SK-N-SH (cell line): Measurements from ENCODE around the gene ANKRD11. TPM values are rescaled to one million over a fixed set of nuclear protein-coding genes. Genes with fewer than 3 reads are reported as not detected.

Experiments used
- CTCF ChIA-PET: fragments of 300-600, 350-600 bp; formaldehyde crosslinking; extraction: SDS; loops from one replicate; lab custom pipeline; 2021; lab: Yijun Ruan, JAX
- POLR2A ChIA-PET: fragments of 350-600 bp; sonication (Branson Sonifier 250); formaldehyde crosslinking; extraction: SDS; loops from one replicate; lab custom pipeline; 2020; ENCODE audit warnings: antibody characterized with exemption, inconsistent platforms; lab: Yijun Ruan, JAX
- DNase-seq: peaks from one replicate; pipeline ENCODE4 v3.0.0; 2012
- H2AFZ ChIP-seq: fragments of 200-600 bp; sonication (generic); 2 replicates; pipeline ENCODE4 v1.8.1; 2016; ENCODE audit warnings: antibody characterized with exemption, mild to moderate bottlenecking, low read depth
- H3F3A ChIP-seq: fragments of 200-600 bp; sonication (generic); replicated peaks from 2 replicates; pipeline ENCODE3; 2016; ENCODE audit warnings: antibody characterized with exemption, mild to moderate bottlenecking; ENCODE audit not compliant: insufficient read depth
- H3K27ac ChIP-seq, 2 experiments: fragments of 200-500 bp in 1 of 2; fragments of 200-600 bp in 1 of 2; sonication (Bioruptor generic) in 1 of 2; sonication (generic), shearing (Covaris generic) in 1 of 2; 2 replicates each; pipeline versions ENCODE4 v1.5.1 to v1.6.1; 2014 to 2016; ENCODE audit warnings: low read depth in 2 of 2, inconsistent platforms in 1 of 2, low read length in 1 of 2, mild to moderate bottlenecking in 1 of 2, mixed read lengths in 1 of 2
- H3K27me3 ChIP-seq: fragments of 200-600 bp; sonication (generic), shearing (Covaris generic); 2 replicates; pipeline ENCODE4 v1.6.1; 2016; ENCODE audit warnings: mixed run types; ENCODE audit not compliant: insufficient read depth
- H3K36me3 ChIP-seq, 2 experiments: fragments of 200-500 bp in 1 of 2; fragments of 200-600 bp in 1 of 2; sonication (Bioruptor generic) in 1 of 2; sonication (generic) in 1 of 2; replicated peaks in 1 of 2; 2 replicates each; pipeline versions ENCODE3 to v1.5.1; 2014 to 2016; ENCODE audit warnings: low read length in 1 of 2, mild to moderate bottlenecking in 1 of 2; ENCODE audit not compliant: insufficient read depth in 2 of 2, control insufficient read depth in 1 of 2
- H3K4me1 ChIP-seq, 2 experiments: fragments of 200-500 bp in 1 of 2; fragments of 200-600 bp in 1 of 2; sonication (Bioruptor generic) in 1 of 2; sonication (generic), shearing (Covaris generic) in 1 of 2; 2 replicates each; pipeline versions ENCODE4 v1.5.1 to v1.6.1; 2014 to 2016; ENCODE audit warnings: low read depth in 1 of 2, low read length in 1 of 2, mixed run types in 1 of 2; ENCODE audit not compliant: insufficient read depth in 2 of 2, control insufficient read depth in 1 of 2
- H3K4me2 ChIP-seq: fragments of 200-600 bp; sonication (generic), shearing (Covaris generic); 2 replicates; pipeline ENCODE4 v1.6.1; 2017; ENCODE audit warnings: mixed run types
- H3K4me3 ChIP-seq, 2 experiments: fragments of 200-500 bp in 1 of 2; fragments of 200-600 bp in 1 of 2; sonication (Bioruptor generic) in 1 of 2; sonication (generic), shearing (Covaris generic) in 1 of 2; 2 replicates each; pipeline versions ENCODE4 v1.5.1 to v1.8.1; 2014 to 2016; ENCODE audit warnings: low read depth in 2 of 2, inconsistent platforms in 1 of 2, low read length in 1 of 2, mild to moderate bottlenecking in 1 of 2, mixed read lengths in 1 of 2, moderate library complexity in 1 of 2
- H3K79me2 ChIP-seq: fragments of 200-600 bp; sonication (generic); 2 replicates; pipeline ENCODE4 v1.8.1; 2017; ENCODE audit warnings: mild to moderate bottlenecking; ENCODE audit not compliant: insufficient read depth
- H3K9ac ChIP-seq: fragments of 200-600 bp; sonication (generic); 2 replicates; pipeline ENCODE4 v1.6.1; 2017; ENCODE audit warnings: mixed run types
- H3K9me2 ChIP-seq: fragments of 200-600 bp; sonication (generic); 2 replicates; pipeline ENCODE4 v1.6.1; 2017; ENCODE audit warnings: mixed run types
- H3K9me3 ChIP-seq: fragments of 200-600 bp; sonication (generic); 2 replicates; pipeline ENCODE4 v1.6.1; 2017; ENCODE audit warnings: mixed run types, mild to moderate bottlenecking, moderate library complexity
- H4K20me1 ChIP-seq: fragments of 200-600 bp; sonication (generic); 2 replicates; pipeline ENCODE4 v1.6.1; 2017; ENCODE audit warnings: mild to moderate bottlenecking, mixed run types; ENCODE audit not compliant: insufficient read depth
- ELF1 ChIP-seq: IDR thresholded peaks from 2 replicates; pipeline ENCODE4 v1.4.0; 2012
- FOXJ3 ChIP-seq: sonication (generic); formaldehyde crosslinking; IDR thresholded peaks from 2 replicates; pipeline ENCODE4 v1.5.1; 2020; ENCODE audit warnings: mild to moderate bottlenecking, missing genetic modification reagents
- JUND ChIP-seq: IDR thresholded peaks from 2 replicates; pipeline ENCODE4 v1.4.0; 2012
- MEF2A ChIP-seq: IDR thresholded peaks from 2 replicates; pipeline ENCODE4 v1.4.0; 2012; ENCODE audit warnings: low read depth, borderline replicate concordance
- MXI1 ChIP-seq: IDR thresholded peaks from 2 replicates; pipeline ENCODE4 v1.6.1; 2012; ENCODE audit warnings: mild to moderate bottlenecking, low read depth, low read length, improper control_type of control experiment
- NRF1 ChIP-seq: IDR thresholded peaks from 2 replicates; pipeline ENCODE4 v1.6.1; 2012; ENCODE audit warnings: low read depth, mild to moderate bottlenecking, low read length
- RCOR1 ChIP-seq: fragments of 150-350 bp; IDR thresholded peaks from 2 replicates; pipeline ENCODE4 v1.6.1; 2017; ENCODE audit warnings: antibody characterized with exemption, low read length
- RXRA ChIP-seq: IDR thresholded peaks from 2 replicates; pipeline ENCODE4 v1.4.0; 2012; ENCODE audit warnings: low read depth, mild to moderate bottlenecking, borderline replicate concordance
- TAF1 ChIP-seq: IDR thresholded peaks from 2 replicates; pipeline ENCODE4 v1.6.1; 2012; ENCODE audit warnings: low read depth, mild to moderate bottlenecking, low read length, moderate library complexity, borderline replicate concordance
- WGBS: methylation state at CpG from one replicate; pipeline ENCODE4 v1.1.6; 2017; ENCODE audit warnings: low lambda C conversion rate; 5-methylcytosine and 5-hydroxymethylcytosine counted together
- polyA plus RNA-seq, 3 experiments: library from polyadenylated mRNA; depleted of rRNA; stranded (reverse); fragments of >200 nt; gene quantifications; 2 replicates each; pipeline ENCODE4 v1.2.3, GENCODE V29; 2012
- TF ChIP-seq, protein P1 (sequence below): IDR thresholded peaks from 2 replicates; pipeline ENCODE4 v1.4.0; 2012; ENCODE audit warnings: low read depth, borderline replicate concordance
- TF ChIP-seq, protein P2 (sequence below): fragments of 150-350 bp; IDR thresholded peaks from 2 replicates; pipeline ENCODE4 v1.6.1; 2017; ENCODE audit warnings: antibody characterized with exemption, low read length, low read depth, borderline replicate concordance
- TF ChIP-seq, protein P3 (sequence below): fragments of 150-350 bp; IDR thresholded peaks from 2 replicates; pipeline ENCODE4 v1.6.1; 2016; ENCODE audit warnings: mild to moderate bottlenecking, low read depth, low read length
- TF ChIP-seq, protein P4 (sequence below): IDR thresholded peaks from 2 replicates; pipeline ENCODE4; 2012
- TF ChIP-seq, protein P5 (sequence below): IDR thresholded peaks from 2 replicates; pipeline ENCODE4 v1.6.1; 2012; ENCODE audit warnings: mild to moderate bottlenecking, low read depth, low read length, moderate library complexity

The ANKRD11 gene
- polyA plus RNA-seq, 1 of the 3 experiments (the other 2 are of a cell fraction): 50.2 TPM

DNA sequence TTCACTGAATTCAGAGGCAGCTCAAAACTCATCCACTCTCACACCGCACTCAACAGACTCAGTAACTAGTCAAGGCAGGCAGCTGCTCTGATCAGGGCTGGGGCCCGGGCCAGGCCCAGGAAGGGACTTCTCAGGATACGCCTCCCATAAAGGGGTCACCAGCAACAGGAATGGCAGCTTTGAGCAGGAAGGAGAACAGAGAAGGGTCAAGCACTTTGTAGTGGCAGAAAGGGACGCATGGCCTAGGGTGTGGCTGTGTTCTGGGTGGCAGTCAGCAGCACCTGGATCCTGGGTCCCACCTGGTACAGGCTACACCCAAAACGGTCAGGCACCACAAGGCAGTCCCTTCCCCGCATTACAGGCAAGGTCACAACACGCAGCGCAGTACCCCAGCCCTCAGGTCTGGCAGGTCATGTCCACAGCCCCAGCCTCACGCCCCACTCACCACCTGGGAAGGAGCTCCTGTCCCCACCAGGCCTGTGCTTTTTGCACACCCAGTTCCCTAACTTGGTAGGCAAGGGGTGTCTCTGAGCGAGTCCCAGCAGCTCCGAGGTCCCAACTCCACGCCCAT is 173.2 kb downstream of the ANKRD11 start:
- H3K36me3 ChIP-seq: peaks cover 0 to 16% of the 10 kb centered on the region in 2 experiments
- no peak overlapping the region for H2AFZ ChIP-seq
- no peaks in the 10 kb centered on the region for H3K27me3 ChIP-seq
- no peak for DNase-seq
- no peak overlapping the region for H3K4me3 ChIP-seq
- H3K27ac ChIP-seq: peak overlapping the region; percentile 8 to 68
- peak overlapping the region; percentile 10; the same call in 1 of the 2 replicates for H3K9ac ChIP-seq
- WGBS: 95% methylated on average over 12 of the region's 12 CpGs
- peaks cover 59 to 63% of the 10 kb centered on the region in 2 experiments; a peak in 3 of 4 replicates for H3K4me1 ChIP-seq
- peaks cover 51% of the 10 kb centered on the region for H3F3A ChIP-seq
- TF ChIP-seq, protein P1, sequence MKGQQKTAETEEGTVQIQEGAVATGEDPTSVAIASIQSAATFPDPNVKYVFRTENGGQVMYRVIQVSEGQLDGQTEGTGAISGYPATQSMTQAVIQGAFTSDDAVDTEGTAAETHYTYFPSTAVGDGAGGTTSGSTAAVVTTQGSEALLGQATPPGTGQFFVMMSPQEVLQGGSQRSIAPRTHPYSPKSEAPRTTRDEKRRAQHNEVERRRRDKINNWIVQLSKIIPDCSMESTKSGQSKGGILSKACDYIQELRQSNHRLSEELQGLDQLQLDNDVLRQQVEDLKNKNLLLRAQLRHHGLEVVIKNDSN: no peak
- TF ChIP-seq, protein P2, sequence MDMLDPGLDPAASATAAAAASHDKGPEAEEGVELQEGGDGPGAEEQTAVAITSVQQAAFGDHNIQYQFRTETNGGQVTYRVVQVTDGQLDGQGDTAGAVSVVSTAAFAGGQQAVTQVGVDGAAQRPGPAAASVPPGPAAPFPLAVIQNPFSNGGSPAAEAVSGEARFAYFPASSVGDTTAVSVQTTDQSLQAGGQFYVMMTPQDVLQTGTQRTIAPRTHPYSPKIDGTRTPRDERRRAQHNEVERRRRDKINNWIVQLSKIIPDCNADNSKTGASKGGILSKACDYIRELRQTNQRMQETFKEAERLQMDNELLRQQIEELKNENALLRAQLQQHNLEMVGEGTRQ: no peak
- TF ChIP-seq TAF1 (no peak), MXI1 (no peak), FOXJ3 (CRISPR knock-in tag) (no peak), JUND (no peak), ELF1 (no peak), RXRA (no peak), NRF1 (no peak), MEF2A (no peak), RCOR1 (no peak)
- TF ChIP-seq, protein P3, sequence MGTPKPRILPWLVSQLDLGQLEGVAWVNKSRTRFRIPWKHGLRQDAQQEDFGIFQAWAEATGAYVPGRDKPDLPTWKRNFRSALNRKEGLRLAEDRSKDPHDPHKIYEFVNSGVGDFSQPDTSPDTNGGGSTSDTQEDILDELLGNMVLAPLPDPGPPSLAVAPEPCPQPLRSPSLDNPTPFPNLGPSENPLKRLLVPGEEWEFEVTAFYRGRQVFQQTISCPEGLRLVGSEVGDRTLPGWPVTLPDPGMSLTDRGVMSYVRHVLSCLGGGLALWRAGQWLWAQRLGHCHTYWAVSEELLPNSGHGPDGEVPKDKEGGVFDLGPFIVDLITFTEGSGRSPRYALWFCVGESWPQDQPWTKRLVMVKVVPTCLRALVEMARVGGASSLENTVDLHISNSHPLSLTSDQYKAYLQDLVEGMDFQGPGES: no peak
- TF ChIP-seq, protein P4, sequence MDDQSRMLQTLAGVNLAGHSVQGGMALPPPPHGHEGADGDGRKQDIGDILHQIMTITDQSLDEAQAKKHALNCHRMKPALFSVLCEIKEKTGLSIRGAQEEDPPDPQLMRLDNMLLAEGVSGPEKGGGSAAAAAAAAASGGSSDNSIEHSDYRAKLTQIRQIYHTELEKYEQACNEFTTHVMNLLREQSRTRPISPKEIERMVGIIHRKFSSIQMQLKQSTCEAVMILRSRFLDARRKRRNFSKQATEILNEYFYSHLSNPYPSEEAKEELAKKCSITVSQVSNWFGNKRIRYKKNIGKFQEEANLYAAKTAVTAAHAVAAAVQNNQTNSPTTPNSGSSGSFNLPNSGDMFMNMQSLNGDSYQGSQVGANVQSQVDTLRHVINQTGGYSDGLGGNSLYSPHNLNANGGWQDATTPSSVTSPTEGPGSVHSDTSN: no peak
- TF ChIP-seq, protein P5, sequence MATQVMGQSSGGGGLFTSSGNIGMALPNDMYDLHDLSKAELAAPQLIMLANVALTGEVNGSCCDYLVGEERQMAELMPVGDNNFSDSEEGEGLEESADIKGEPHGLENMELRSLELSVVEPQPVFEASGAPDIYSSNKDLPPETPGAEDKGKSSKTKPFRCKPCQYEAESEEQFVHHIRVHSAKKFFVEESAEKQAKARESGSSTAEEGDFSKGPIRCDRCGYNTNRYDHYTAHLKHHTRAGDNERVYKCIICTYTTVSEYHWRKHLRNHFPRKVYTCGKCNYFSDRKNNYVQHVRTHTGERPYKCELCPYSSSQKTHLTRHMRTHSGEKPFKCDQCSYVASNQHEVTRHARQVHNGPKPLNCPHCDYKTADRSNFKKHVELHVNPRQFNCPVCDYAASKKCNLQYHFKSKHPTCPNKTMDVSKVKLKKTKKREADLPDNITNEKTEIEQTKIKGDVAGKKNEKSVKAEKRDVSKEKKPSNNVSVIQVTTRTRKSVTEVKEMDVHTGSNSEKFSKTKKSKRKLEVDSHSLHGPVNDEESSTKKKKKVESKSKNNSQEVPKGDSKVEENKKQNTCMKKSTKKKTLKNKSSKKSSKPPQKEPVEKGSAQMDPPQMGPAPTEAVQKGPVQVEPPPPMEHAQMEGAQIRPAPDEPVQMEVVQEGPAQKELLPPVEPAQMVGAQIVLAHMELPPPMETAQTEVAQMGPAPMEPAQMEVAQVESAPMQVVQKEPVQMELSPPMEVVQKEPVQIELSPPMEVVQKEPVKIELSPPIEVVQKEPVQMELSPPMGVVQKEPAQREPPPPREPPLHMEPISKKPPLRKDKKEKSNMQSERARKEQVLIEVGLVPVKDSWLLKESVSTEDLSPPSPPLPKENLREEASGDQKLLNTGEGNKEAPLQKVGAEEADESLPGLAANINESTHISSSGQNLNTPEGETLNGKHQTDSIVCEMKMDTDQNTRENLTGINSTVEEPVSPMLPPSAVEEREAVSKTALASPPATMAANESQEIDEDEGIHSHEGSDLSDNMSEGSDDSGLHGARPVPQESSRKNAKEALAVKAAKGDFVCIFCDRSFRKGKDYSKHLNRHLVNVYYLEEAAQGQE: no peak
- peaks cover 99% of the 10 kb centered on the region for H3K79me2 ChIP-seq
- ChIA-PET POLR2A (no interaction called here), CTCF (interaction anchor here (1.3 to 3.8 kb wide), 4 partner anchors 8 to 325 kb away, joined by 4 to 18 read pairs (median 5); no protein-coding TSS in a partner anchor)
- H3K9me2 ChIP-seq: no peaks in the 10 kb centered on the region
- H3K4me2 ChIP-seq: peak overlapping the region; percentile 75; the same call in 1 of the 2 replicates
- no peaks in the 10 kb centered on the region for H3K9me3 ChIP-seq
- peaks cover 78% of the 10 kb centered on the region for H4K20me1 ChIP-seq
